IMR-90 (cell line): ENCODE data around the gene DARS1. TPM values are rescaled to one million over a fixed set of nuclear protein-coding genes. Genes with fewer than 3 reads are reported as not detected.

Source experiments
- ATAC-seq: fragments of 200-7000 bp; cut with Tn5 transposase; 2 replicates; pipeline ENCODE4 v1.9.1; 2020; ENCODE audit warnings: low read depth, mild to moderate bottlenecking, moderate library complexity
- BruUV-seq: library from RNA; stranded (reverse); fragments of 400-500 nt; replicated peaks from 2 replicates; lab custom pipeline; 2021; lab: Mats Ljungman, UMichigan
- CTCF ChIA-PET: fragments of 300-600 bp; formaldehyde crosslinking; extraction: SDS; loops from one replicate; lab custom pipeline; 2021; ENCODE audit warnings: antibody characterized with exemption; lab: Yijun Ruan, JAX
- POLR2A ChIA-PET: fragments of 300-600 bp; sonication (Branson Sonifier 250); formaldehyde crosslinking; loops from one replicate; lab custom pipeline; 2022; ENCODE audit warnings: antibody characterized with exemption; ENCODE audit not compliant: unreplicated experiment; lab: Charles Lee
- DNase-seq: peaks from one replicate; pipeline ENCODE4 v3.0.0; 2013
- H2AFZ ChIP-seq: replicated peaks from 2 replicates; pipeline ENCODE3; 2013; ENCODE audit warnings: low read length, mild to moderate bottlenecking; ENCODE audit not compliant: poor library complexity
- H2AK5ac ChIP-seq: 2 replicates; pipeline ENCODE4 v1.6.1; 2013; ENCODE audit warnings: low read depth, low read length, inconsistent platforms
- H2AK9ac ChIP-seq: replicated peaks from 2 replicates; pipeline ENCODE3; 2013; ENCODE audit warnings: mild to moderate bottlenecking, low read depth, low read length, moderate library complexity; ENCODE audit not compliant: poor library complexity
- H2BK120ac ChIP-seq: 2 replicates; pipeline ENCODE4 v1.6.1; 2013; ENCODE audit warnings: low read depth, low read length, inconsistent platforms
- H2BK15ac ChIP-seq: 3 replicates; pipeline ENCODE4 v1.6.1; 2013; ENCODE audit warnings: low read depth, low read length, inconsistent platforms
- H2BK20ac ChIP-seq: 2 replicates; pipeline ENCODE4 v1.6.1; 2013; ENCODE audit warnings: low read depth, mild to moderate bottlenecking, inconsistent platforms, low read length, moderate library complexity
- H2BK5ac ChIP-seq: 2 replicates; pipeline ENCODE4 v1.6.1; 2013; ENCODE audit warnings: mild to moderate bottlenecking, low read depth, low read length, inconsistent platforms; ENCODE audit not compliant: poor library complexity, severe bottlenecking
- H3K14ac ChIP-seq: replicated peaks from 2 replicates; pipeline ENCODE4 v1.6.1; 2013; ENCODE audit warnings: low read depth, low read length, inconsistent platforms
- H3K18ac ChIP-seq: 2 replicates; pipeline ENCODE4 v1.6.1; 2013; ENCODE audit warnings: low read depth, low read length, control low read depth
- H3K23ac ChIP-seq: 2 replicates; pipeline ENCODE4 v1.6.1; 2013; ENCODE audit warnings: low read depth, low read length, inconsistent platforms
- H3K27ac ChIP-seq: 2 replicates; pipeline ENCODE4 v1.5.1; 2013; ENCODE audit warnings: mild to moderate bottlenecking, control low read depth, low read length; ENCODE audit not compliant: insufficient read depth
- H3K27me3 ChIP-seq: 2 replicates; pipeline ENCODE4 v1.6.1; 2013; ENCODE audit warnings: low read length; ENCODE audit not compliant: control insufficient read depth, insufficient read depth
- H3K36me3 ChIP-seq: 2 replicates; pipeline ENCODE4 v1.6.1; 2013; ENCODE audit warnings: low read length, mixed read lengths; ENCODE audit not compliant: control insufficient read depth, insufficient read depth
- H3K4ac ChIP-seq: 2 replicates; pipeline ENCODE4 v1.6.1; 2013; ENCODE audit warnings: low read depth, low read length, inconsistent platforms
- H3K4me1 ChIP-seq: 2 replicates; pipeline ENCODE4 v1.6.1; 2013; ENCODE audit warnings: low read length, mixed read lengths; ENCODE audit not compliant: control insufficient read depth, insufficient read depth
- H3K4me2 ChIP-seq: 2 replicates; pipeline ENCODE4 v1.6.1; 2013; ENCODE audit warnings: low read depth, mild to moderate bottlenecking, control low read depth, low read length, moderate library complexity
- H3K4me3 ChIP-seq: 2 replicates; pipeline ENCODE4 v1.5.1; 2013; ENCODE audit warnings: low read depth, mild to moderate bottlenecking, control low read depth, low read length, moderate library complexity; ENCODE audit not compliant: insufficient read depth
- H3K56ac ChIP-seq: 2 replicates; pipeline ENCODE4 v1.6.1; 2013; ENCODE audit warnings: low read length, inconsistent platforms; ENCODE audit not compliant: insufficient read depth; ENCODE audit errors: extremely low read depth
- H3K79me1 ChIP-seq, 2 experiments: 2 replicates each; pipeline ENCODE4 v1.6.1; 2013; ENCODE audit warnings: low read length in 2 of 2, inconsistent platforms in 1 of 2, low read depth in 1 of 2
- H3K9ac ChIP-seq: 2 replicates; pipeline ENCODE4 v1.6.1; 2013; ENCODE audit warnings: low read depth, low read length, control low read depth
- H3K9me1 ChIP-seq: 2 replicates; pipeline ENCODE4 v1.6.1; 2013; ENCODE audit warnings: low read length, inconsistent platforms; ENCODE audit not compliant: insufficient read depth
- H3K9me3 ChIP-seq: 2 replicates; pipeline ENCODE4 v1.6.1; 2013; ENCODE audit warnings: low read length; ENCODE audit not compliant: control insufficient read depth, insufficient read depth
- H4K20me1 ChIP-seq: 2 replicates; pipeline ENCODE4 v1.6.1; 2013; ENCODE audit warnings: low read length, inconsistent platforms; ENCODE audit not compliant: insufficient read depth
- H4K5ac ChIP-seq: 2 replicates; pipeline ENCODE4 v1.6.1; 2013; ENCODE audit warnings: mild to moderate bottlenecking, low read depth, low read length, control low read depth
- H4K8ac ChIP-seq, 2 experiments: 2 replicates each; pipeline ENCODE4 v1.6.1; 2013; ENCODE audit warnings: low read depth in 2 of 2, low read length in 2 of 2, control low read depth in 1 of 2, inconsistent platforms in 1 of 2
- H4K91ac ChIP-seq: 2 replicates; pipeline ENCODE4 v1.6.1; 2013; ENCODE audit warnings: low read depth, low read length, inconsistent platforms; ENCODE audit not compliant: insufficient read depth
- BHLHE40 ChIP-seq: fragments of 150-350 bp; IDR thresholded peaks from 2 replicates; pipeline ENCODE4 v1.6.1; 2016; ENCODE audit warnings: mild to moderate bottlenecking, low read depth, low read length
- CEBPB ChIP-seq: IDR thresholded peaks from 2 replicates; pipeline ENCODE4 v1.6.1; 2012; ENCODE audit warnings: low read depth, low read length, improper control_type of control experiment
- CHD1 ChIP-seq: IDR thresholded peaks from 2 replicates; pipeline ENCODE4 v1.6.1; 2012; ENCODE audit warnings: low read depth, low read length, improper control_type of control experiment
- FOS ChIP-seq: fragments of 150-350 bp; IDR thresholded peaks from 2 replicates; pipeline ENCODE4 v1.6.1; 2016; ENCODE audit warnings: low read depth, low read length
- MAFK ChIP-seq: IDR thresholded peaks from 2 replicates; pipeline ENCODE4 v1.6.1; 2012; ENCODE audit warnings: low read depth, low read length, improper control_type of control experiment
- MAZ ChIP-seq: IDR thresholded peaks from 2 replicates; pipeline ENCODE4 v1.6.1; 2012; ENCODE audit warnings: low read depth, mild to moderate bottlenecking, low read length, improper control_type of control experiment, moderate library complexity, borderline replicate concordance
- MXI1 ChIP-seq: IDR thresholded peaks from 2 replicates; pipeline ENCODE4 v1.6.1; 2012; ENCODE audit warnings: low read depth, mild to moderate bottlenecking, low read length, moderate library complexity, borderline replicate concordance
- NFE2L2 ChIP-seq: fragments of 150-350 bp; IDR thresholded peaks from 2 replicates; pipeline ENCODE4 v1.6.1; 2016; ENCODE audit warnings: low read depth, mild to moderate bottlenecking, low read length
- POLR2A ChIP-seq: IDR thresholded peaks from 2 replicates; pipeline ENCODE4 v1.6.1; 2012; ENCODE audit warnings: mild to moderate bottlenecking, low read depth, low read length
- RAD21 ChIP-seq: IDR thresholded peaks from 2 replicates; pipeline ENCODE4 v1.6.1; 2012; ENCODE audit warnings: low read length, improper control_type of control experiment
- RCOR1 ChIP-seq: IDR thresholded peaks from 2 replicates; pipeline ENCODE4 v1.6.1; 2012; ENCODE audit warnings: mild to moderate bottlenecking, low read length, improper control_type of control experiment; ENCODE audit not compliant: insufficient replicate concordance
- RFX5 ChIP-seq: IDR thresholded peaks from 2 replicates; pipeline ENCODE4 v1.8.0; 2012; ENCODE audit warnings: low read depth, mild to moderate bottlenecking, low read length, moderate library complexity
- SMC3 ChIP-seq: fragments of 150-350 bp; IDR thresholded peaks from 2 replicates; pipeline ENCODE4 v1.6.1; 2016; ENCODE audit warnings: low read depth, mild to moderate bottlenecking, antibody characterized with exemption, low read length, moderate library complexity
- WGBS, 2 experiments: methylation state at CpG; one replicate each; pipeline versions ENCODE4 v1.1.5 to v1.1.7; 2013; ENCODE audit warnings: missing lambda C conversion rate in 2 of 2; ENCODE audit not compliant: insufficient read length in 1 of 2; ENCODE audit errors: extremely low coverage in 2 of 2; 5-methylcytosine and 5-hydroxymethylcytosine counted together
- dilution Hi-C: fragments of 300-500 bp; cut with HindIII; formaldehyde crosslinking; loops from one replicate; pipeline ENCODE4 v1.14.3; 2018; ENCODE audit warnings: low sequenced_read_pairs; ENCODE audit not compliant: unreplicated experiment
- in situ Hi-C: fragments of 300-500 bp; cut with MboI; formaldehyde crosslinking; loops from 3 replicates; pipeline ENCODE4 v1.14.3; 2019; ENCODE audit warnings: low sequenced_read_pairs, inconsistent platforms, mixed read lengths
- intact Hi-C: fragments of 100-400 bp; cut with micrococcal nuclease; formaldehyde crosslinking; loops from 2 replicates; pipeline ENCODE4 v1.10.0; 2022
- polyA plus RNA-seq, 3 experiments: library from polyadenylated mRNA; depleted of rRNA; stranded (reverse); fragments of >200 nt; gene quantifications; 2 replicates each; pipeline ENCODE4 v1.2.3, GENCODE V29; 2012; ENCODE audit warnings: low replicate concordance in 1 of 3
- total RNA-seq: library from RNA; depleted of rRNA; stranded (reverse); fragments of >200 nt; gene quantifications from 2 replicates; pipeline ENCODE4 v1.2.3, GENCODE V29; 2012
- TF ChIP-seq, protein P1 (sequence below): fragments of 150-350 bp; IDR thresholded peaks from 2 replicates; pipeline ENCODE4 v1.6.1; 2017; ENCODE audit warnings: mild to moderate bottlenecking, antibody characterized with exemption, low read length, low read depth
- TF ChIP-seq, protein P2 (sequence below): fragments of 150-350 bp; IDR thresholded peaks from 2 replicates; pipeline ENCODE4 v1.6.1; 2016; ENCODE audit warnings: low read depth, mild to moderate bottlenecking, low read length, moderate library complexity, borderline replicate concordance
- TF ChIP-seq, protein P3 (sequence below): conservative IDR thresholded peaks from 2 replicates; pipeline ENCODE4 v1.5.1; 2012; ENCODE audit warnings: mild to moderate bottlenecking, low read depth, low read length, improper control_type of control experiment

Gene DARS1
- total and polyA plus RNA-seq, 2 of the 4 experiments (the other 2 are of a cell fraction): 56.5 to 66.5 TPM

DNA sequence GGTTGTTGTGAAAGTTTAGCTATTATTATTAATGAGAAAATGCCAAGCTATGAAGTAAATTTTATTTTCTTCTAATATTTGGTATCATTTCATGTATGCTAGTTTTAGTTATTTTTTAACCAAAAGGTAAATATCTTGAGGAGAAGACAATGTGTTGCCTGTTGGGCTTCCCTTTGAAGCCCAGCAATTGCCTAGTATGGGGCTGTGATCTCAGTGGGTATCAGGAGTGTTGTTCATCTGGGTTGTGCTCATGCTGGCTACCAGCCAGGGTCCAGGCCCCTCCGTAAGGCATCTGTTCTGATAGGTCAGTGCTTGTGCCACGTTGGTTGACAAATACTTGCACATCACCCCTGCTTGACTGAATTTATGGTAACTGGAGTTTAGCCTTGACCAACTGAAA lies 38.0 kb upstream of the DARS1 start:
- Histone ChIP-seq H2AFZ (no peak overlapping the region), H2BK20ac (no peak overlapping the region), H4K5ac (no peak overlapping the region), H2BK15ac (no peak overlapping the region), H3K27ac (no peak overlapping the region), H2AK5ac (no peak overlapping the region), H3K4ac (no peak overlapping the region), H3K4me2 (no peak overlapping the region), H3K14ac (no peak overlapping the region), H2BK120ac (no peak overlapping the region), H3K23ac (no peak overlapping the region), H2BK5ac (no peak overlapping the region), H3K9me1 (no peaks in the 10 kb centered on the region), H3K18ac (no peak overlapping the region), H3K79me1 (no peaks in the 10 kb centered on the region), H3K36me3 (no peaks in the 10 kb centered on the region), H2AK9ac (no peak overlapping the region), H3K27me3 (peaks cover 3% of the 10 kb centered on the region; the same call in 1 of the 2 replicates), H3K56ac (no peak overlapping the region), H3K9ac (no peak overlapping the region), H3K9me3 (no peaks in the 10 kb centered on the region), H3K4me3 (no peak overlapping the region), H4K91ac (no peak overlapping the region), H4K20me1 (no peaks in the 10 kb centered on the region), H4K8ac (no peak overlapping the region), H3K4me1 (peaks cover 3% of the 10 kb centered on the region; the same call in 1 of the 2 replicates)
- CTCF ChIA-PET: no interaction called here
- in situ Hi-C loops (no loop called here), dilution Hi-C loops (no loop called here), intact Hi-C loops (no loop called here)
- POLR2A ChIA-PET: no interaction called here
- no CpG with 5 or more reads among the region's 2 CpGs for WGBS, 2 experiments
- ATAC-seq (no peak), DNase-seq (no peak)
- TF ChIP-seq RFX5 (no peak), NFE2L2 (no peak), RCOR1 (no peak), MAFK (no peak), CHD1 (no peak), CEBPB (no peak), SMC3 (no peak), MAZ (no peak), MXI1 (no peak), BHLHE40 (no peak), RAD21 (no peak), FOS (no peak), POLR2A (no peak)
- TF ChIP-seq, protein P1, sequence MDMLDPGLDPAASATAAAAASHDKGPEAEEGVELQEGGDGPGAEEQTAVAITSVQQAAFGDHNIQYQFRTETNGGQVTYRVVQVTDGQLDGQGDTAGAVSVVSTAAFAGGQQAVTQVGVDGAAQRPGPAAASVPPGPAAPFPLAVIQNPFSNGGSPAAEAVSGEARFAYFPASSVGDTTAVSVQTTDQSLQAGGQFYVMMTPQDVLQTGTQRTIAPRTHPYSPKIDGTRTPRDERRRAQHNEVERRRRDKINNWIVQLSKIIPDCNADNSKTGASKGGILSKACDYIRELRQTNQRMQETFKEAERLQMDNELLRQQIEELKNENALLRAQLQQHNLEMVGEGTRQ: no peak
- TF ChIP-seq, protein P2, sequence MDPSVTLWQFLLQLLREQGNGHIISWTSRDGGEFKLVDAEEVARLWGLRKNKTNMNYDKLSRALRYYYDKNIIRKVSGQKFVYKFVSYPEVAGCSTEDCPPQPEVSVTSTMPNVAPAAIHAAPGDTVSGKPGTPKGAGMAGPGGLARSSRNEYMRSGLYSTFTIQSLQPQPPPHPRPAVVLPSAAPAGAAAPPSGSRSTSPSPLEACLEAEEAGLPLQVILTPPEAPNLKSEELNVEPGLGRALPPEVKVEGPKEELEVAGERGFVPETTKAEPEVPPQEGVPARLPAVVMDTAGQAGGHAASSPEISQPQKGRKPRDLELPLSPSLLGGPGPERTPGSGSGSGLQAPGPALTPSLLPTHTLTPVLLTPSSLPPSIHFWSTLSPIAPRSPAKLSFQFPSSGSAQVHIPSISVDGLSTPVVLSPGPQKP: no peak
- TF ChIP-seq, protein P3, sequence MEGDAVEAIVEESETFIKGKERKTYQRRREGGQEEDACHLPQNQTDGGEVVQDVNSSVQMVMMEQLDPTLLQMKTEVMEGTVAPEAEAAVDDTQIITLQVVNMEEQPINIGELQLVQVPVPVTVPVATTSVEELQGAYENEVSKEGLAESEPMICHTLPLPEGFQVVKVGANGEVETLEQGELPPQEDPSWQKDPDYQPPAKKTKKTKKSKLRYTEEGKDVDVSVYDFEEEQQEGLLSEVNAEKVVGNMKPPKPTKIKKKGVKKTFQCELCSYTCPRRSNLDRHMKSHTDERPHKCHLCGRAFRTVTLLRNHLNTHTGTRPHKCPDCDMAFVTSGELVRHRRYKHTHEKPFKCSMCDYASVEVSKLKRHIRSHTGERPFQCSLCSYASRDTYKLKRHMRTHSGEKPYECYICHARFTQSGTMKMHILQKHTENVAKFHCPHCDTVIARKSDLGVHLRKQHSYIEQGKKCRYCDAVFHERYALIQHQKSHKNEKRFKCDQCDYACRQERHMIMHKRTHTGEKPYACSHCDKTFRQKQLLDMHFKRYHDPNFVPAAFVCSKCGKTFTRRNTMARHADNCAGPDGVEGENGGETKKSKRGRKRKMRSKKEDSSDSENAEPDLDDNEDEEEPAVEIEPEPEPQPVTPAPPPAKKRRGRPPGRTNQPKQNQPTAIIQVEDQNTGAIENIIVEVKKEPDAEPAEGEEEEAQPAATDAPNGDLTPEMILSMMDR: no peak
- BruUV-seq: no TSS peak
